GM10266 (cell line): ENCODE results near the gene PPP2R2D.

Experiments used
- DNase-seq: peaks from one replicate; pipeline ENCODE4 v3.0.0; 2012; ENCODE audit errors: extremely low spot score
- CTCF ChIP-seq: IDR thresholded peaks from 2 replicates; pipeline ENCODE4 v1.5.1; 2012; ENCODE audit warnings: mild to moderate bottlenecking, low read depth; ENCODE audit not compliant: control insufficient read depth, insufficient read depth; ENCODE audit errors: missing control alignments

PPP2R2D gene

DNA sequence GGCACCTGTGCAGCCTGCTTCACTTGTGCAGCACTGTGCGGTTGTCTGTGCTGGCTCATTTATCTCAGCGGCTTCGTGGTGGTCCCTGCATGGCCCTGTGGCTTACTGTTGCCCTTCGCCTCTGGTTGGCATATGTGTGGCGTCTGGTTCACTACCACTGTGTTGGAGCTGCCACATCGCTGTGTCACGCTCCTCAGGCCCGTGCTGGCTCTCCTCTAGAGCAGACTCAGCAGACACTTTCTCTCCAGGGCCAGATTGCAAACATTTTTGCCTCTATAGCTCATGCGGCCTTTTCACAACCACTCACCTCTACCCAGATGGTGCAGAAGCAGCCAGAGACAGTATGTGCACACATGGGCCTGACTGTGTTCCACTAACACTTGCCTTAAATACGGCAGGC lies 37.9 kb downstream of the PPP2R2D start:
- no peak for TF ChIP-seq CTCF
- DNase-seq: no peak

GRCh38 chr10:131942455-131942854 lies 41.6 kb downstream of the PPP2R2D start:
- no peak for TF ChIP-seq CTCF
- DNase-seq: no peak

- no peak for DNase-seq
Measured at GRCh38 chr10:131943021-131943814, 42.4 kb downstream of the PPP2R2D start.

GRCh38 chr10:131944412-131944811 lies 43.6 kb downstream of the PPP2R2D start:
- no peak for TF ChIP-seq CTCF
- DNase-seq: no peak

More at GRCh38 chr10:131943021-131943814, 42.4 kb downstream of the PPP2R2D start:
- TF ChIP-seq CTCF: peak; percentile 44

- TF ChIP-seq CTCF: no peak
Measured at GRCh38 chr10:131944976-131945695, 44.3 kb downstream of the PPP2R2D start.

DNA sequence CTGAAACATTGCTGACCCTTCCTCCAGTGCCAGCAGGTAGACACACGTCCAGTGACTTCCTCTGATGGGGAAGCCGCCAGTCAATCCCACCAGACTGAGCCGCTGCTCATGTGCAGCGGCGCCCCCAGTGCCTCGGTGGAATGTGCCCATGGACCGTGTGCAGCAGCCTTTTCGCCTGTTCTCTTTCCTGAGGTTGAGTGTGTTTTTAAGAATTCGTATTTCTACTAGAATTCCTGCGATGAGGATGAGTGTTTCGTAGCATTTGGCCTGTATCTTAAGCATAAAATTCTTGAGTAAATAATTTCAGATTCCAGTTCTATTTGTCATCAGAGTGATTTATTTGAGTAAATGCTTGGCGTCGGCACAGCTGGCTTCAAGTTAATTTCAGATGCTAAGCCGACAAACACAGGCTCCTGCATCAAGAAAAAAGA lies 45.5 kb downstream of the PPP2R2D start:
- TF ChIP-seq CTCF: no peak
- DNase-seq: no peak

More at GRCh38 chr10:131944976-131945695, 44.3 kb downstream of the PPP2R2D start:
- DNase-seq: no peak

- DNase-seq: no peak
- TF ChIP-seq CTCF: no peak
Measured at GRCh38 chr10:131946880-131947279, 46.1 kb downstream of the PPP2R2D start.
